Peyer's patch (tissue), 4 donors: ENCODE results near the gene TMEM127. TPM values are rescaled to one million over a fixed set of nuclear protein-coding genes. Genes with fewer than 3 reads are reported as not detected.

ENCODE experiments used
- DNase-seq, 3 donors: peaks; one replicate each; pipeline ENCODE4 v3.0.0-alpha.2; 2017 to 2019
- H3K27ac ChIP-seq, 4 donors: fragments of 200-600 bp; sonication (generic); one replicate each; pipeline ENCODE4 v1.5.1; 2016 to 2019
- H3K27me3 ChIP-seq, 2 donors: fragments of 200-600 bp; sonication (generic); one replicate each; pipeline ENCODE4 v1.5.1; 2019
- H3K36me3 ChIP-seq, 3 donors: fragments of 200-600 bp; sonication (generic); one replicate each; pipeline ENCODE4 v1.5.1; 2016 to 2019
- H3K4me1 ChIP-seq, 4 donors: fragments of 200-600 bp; sonication (generic); one replicate each; pipeline ENCODE4 v1.5.1; 2016 to 2019
- H3K4me3 ChIP-seq, 4 donors: fragments of 200-600 bp; sonication (generic); 1 replicate in 3 of 4; 2 replicates in 1 of 4; pipeline ENCODE4 v1.5.1; 2016 to 2019; ENCODE audit warnings: mild to moderate bottlenecking in 1 of 4
- H3K9me3 ChIP-seq, 4 donors: fragments of 200-600 bp; sonication (generic); one replicate each; pipeline ENCODE4 v1.5.1; 2016 to 2019; ENCODE audit warnings: mild to moderate bottlenecking in 1 of 4
- CTCF ChIP-seq, 6 experiments: fragments of 450-650 bp in 4 of 6; fragments of 200-600 bp in 2 of 6; sonication (generic) in 1 of 6; IDR thresholded peaks; one replicate each; pipeline ENCODE4 v1.5.1; 2017 to 2019; ENCODE audit warnings: antibody characterized with exemption in 6 of 6, mild to moderate bottlenecking in 3 of 6, moderate library complexity in 1 of 6
- POLR2A ChIP-seq, 2 donors: fragments of 450-650 bp; IDR thresholded peaks; one replicate each; pipeline ENCODE4 v1.5.1; 2017; ENCODE audit warnings: antibody characterized with exemption in 2 of 2, mild to moderate bottlenecking in 2 of 2, moderate library complexity in 2 of 2
- total RNA-seq, 4 donors: library from RNA; depleted of rRNA; stranded (reverse); fragments of >200 nt; gene quantifications; one replicate each; pipeline ENCODE4 v1.1.0, GENCODE V29; 2016

Gene TMEM127
- total RNA-seq, 4 donors from 2014 or later: 25.6 to 81.4 (median 67.1) TPM

GRCh38 chr2:96209729-96210085 is 56.1 kb downstream of the TMEM127 start:
- DNase-seq: no peak
- no peaks in the 10 kb centered on the region for H3K36me3 ChIP-seq
- no peaks in the 10 kb centered on the region for H3K27me3 ChIP-seq
- no peak for TF ChIP-seq POLR2A (IDR thresholded peaks at IDR 0.05)
- no peak for TF ChIP-seq CTCF (IDR thresholded peaks at IDR 0.05)
- H3K4me1 ChIP-seq: peaks cover 4 to 36% (median 7%) of the 10 kb centered on the region in 4 donors
- H3K9me3 ChIP-seq: no peaks in the 10 kb centered on the region
- peak overlapping the region in 2 of 4 donors; percentile 69 to 80 for H3K4me3 ChIP-seq
- H3K27ac ChIP-seq: peak overlapping the region in 2 of 4 donors; percentile 91 to 96

GRCh38 chr2:96209011-96209728 is 56.6 kb downstream of the TMEM127 start:
- DNase-seq: no peak
- Histone ChIP-seq H3K4me3 (peak overlapping the region; percentile 69 to 95 (median 77)), H3K27ac (peak overlapping the region; percentile 91 to 96 (median 95)), H3K27me3 (no peaks in the 10 kb centered on the region), H3K36me3 (no peaks in the 10 kb centered on the region), H3K4me1 (peaks cover 4 to 40% (median 8%) of the 10 kb centered on the region in 4 donors), H3K9me3 (no peaks in the 10 kb centered on the region)
- TF ChIP-seq POLR2A (IDR thresholded peaks at IDR 0.05) (no peak), CTCF (IDR thresholded peaks at IDR 0.05) (no peak)

GRCh38 chr2:96208143-96209010 is 57.4 kb downstream of the TMEM127 start, which contains the start of gene STARD7:
Gene STARD7, minus strand, starts transcription at chr2:96208827. Its CDS starts 393 bp downstream, at chr2:96208434.
- Histone ChIP-seq H3K27ac (peak within 1 kb of the TSS; percentile 91 to 96 (median 95)), H3K27me3 (no peaks in the 10 kb centered on the region), H3K36me3 (no peaks in the 10 kb centered on the region), H3K9me3 (no peaks in the 10 kb centered on the region), H3K4me3 (peak within 1 kb of the TSS; percentile 69 to 95 (median 77)), H3K4me1 (peaks cover 4 to 48% (median 12%) of the 10 kb centered on the region in 4 donors)
- peak; percentile 96 to 98 for TF ChIP-seq POLR2A (IDR thresholded peaks at IDR 0.05)
- TF ChIP-seq CTCF (IDR thresholded peaks at IDR 0.05): peak; percentile 7 to 24 (median 14)
- peak; percentile 99 to 100 (median 100) for DNase-seq

GRCh38 chr2:96207774-96208142 is 58.0 kb downstream of the TMEM127 start:
- Histone ChIP-seq H3K4me1 (peaks cover 4 to 54% (median 12%) of the 10 kb centered on the region in 4 donors), H3K9me3 (no peaks in the 10 kb centered on the region), H3K27ac (peak overlapping the region; percentile 91 to 96 (median 95)), H3K27me3 (no peaks in the 10 kb centered on the region), H3K36me3 (no peaks in the 10 kb centered on the region), H3K4me3 (peak overlapping the region; percentile 69 to 95 (median 77))
- TF ChIP-seq CTCF (IDR thresholded peaks at IDR 0.05): no peak
- no peak for TF ChIP-seq POLR2A (IDR thresholded peaks at IDR 0.05)
- no peak for DNase-seq

GRCh38 chr2:96207073-96207773 is 58.6 kb downstream of the TMEM127 start:
- Histone ChIP-seq H3K9me3 (no peaks in the 10 kb centered on the region), H3K4me3 (peak overlapping the region; percentile 69 to 95 (median 77)), H3K4me1 (peaks cover 4 to 59% (median 15%) of the 10 kb centered on the region in 4 donors), H3K36me3 (no peaks in the 10 kb centered on the region), H3K27me3 (no peaks in the 10 kb centered on the region), H3K27ac (peak overlapping the region; percentile 91 to 96 (median 95))
- TF ChIP-seq POLR2A (IDR thresholded peaks at IDR 0.05) (no peak), CTCF (IDR thresholded peaks at IDR 0.05) (no peak)
- DNase-seq: no peak
